NCI-H510A (cell line): Measurements from ENCODE around the gene PERM1.

Experiments
- DNase-seq: peaks from one replicate; lab custom pipeline; 2025; lab: John Stamatoyannopoulos, UW

PERM1 gene

GRCh38 chr1:945688-946556 is 36.0 kb downstream of the PERM1 start:
- DNase-seq = no peak

DNA sequence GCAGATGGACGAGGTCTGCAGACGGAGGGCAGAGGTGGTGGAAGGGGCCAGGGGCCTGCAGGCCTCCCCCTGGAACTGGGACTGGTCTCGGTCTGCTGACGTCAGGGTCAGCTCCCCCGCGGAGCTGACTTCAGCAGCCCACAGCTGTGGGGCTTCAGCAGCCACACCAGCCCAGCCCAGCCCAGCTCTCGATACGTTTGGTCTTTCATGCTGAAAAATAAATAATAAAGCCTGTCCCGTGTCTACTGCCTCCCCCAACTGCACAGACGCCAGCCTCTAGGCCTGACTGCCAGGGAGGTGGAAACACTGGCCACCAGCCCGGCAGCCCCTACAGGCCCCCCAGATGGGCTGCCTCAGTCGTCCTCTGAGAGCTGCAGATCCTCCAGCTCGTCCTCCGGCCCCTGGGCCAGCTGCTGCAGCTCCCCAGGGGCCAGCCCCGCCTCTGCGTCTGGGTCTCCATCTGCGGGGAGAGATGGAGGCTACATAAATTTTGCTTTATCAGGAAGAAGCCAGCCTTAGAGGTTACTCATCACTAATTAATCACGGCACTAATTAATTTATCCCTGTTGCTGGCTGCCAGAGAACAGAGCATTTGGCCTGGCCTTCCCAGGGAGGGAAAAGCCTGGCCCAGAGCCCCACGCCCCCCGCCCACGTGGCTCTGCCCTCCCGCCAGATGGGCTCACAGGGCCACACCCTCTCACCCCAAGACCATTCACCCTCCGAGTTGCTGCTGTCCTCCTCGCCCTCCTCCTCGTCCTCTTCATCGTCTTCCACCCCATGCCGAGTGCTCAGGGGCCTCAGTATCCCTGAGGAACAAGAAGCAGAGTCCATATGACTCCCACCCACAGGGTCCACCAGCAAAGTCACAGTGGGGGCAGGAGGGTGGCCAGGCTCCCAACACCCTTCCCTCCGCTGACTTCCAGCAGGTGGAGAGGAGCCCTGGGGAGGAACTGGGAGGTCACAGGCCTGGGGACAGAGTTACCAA is 37.3 kb downstream of the PERM1 start:
- no peak for DNase-seq

DNA sequence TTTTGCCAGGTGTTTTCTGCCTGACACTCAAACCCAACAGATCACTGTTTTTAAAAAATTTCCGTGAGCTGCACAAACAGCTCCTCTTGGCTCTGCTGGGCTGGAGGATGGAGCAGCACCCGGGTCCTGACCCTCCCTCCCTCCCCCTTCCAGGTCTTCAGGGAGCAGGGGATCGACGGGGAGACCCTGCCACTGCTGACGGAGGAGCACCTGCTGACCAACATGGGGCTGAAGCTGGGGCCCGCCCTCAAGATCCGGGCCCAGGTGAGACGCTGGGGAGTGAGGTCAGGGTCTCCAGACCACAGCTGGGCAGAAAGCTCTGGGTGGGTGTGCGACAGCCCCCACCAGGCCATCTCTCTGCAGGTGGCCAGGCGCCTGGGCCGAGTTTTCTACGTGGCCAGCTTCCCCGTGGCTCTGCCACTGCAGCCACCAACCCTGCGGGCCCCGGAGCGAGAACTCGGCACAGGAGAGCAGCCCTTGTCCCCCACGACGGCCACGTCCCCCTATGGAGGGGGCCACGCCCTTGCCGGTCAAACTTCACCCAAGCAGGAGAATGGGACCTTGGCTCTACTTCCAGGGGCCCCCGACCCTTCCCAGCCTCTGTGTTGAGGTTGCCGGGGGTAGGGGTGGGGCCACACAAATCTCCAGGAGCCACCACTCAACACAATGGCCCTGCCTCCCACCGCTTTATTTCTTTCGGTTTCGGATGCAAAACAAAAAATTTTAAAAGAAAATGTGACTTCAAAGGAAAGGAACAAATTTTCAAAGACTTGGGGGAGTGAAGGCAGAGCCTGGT is 38.1 kb downstream of the PERM1 start:
- no peak for DNase-seq

DNA sequence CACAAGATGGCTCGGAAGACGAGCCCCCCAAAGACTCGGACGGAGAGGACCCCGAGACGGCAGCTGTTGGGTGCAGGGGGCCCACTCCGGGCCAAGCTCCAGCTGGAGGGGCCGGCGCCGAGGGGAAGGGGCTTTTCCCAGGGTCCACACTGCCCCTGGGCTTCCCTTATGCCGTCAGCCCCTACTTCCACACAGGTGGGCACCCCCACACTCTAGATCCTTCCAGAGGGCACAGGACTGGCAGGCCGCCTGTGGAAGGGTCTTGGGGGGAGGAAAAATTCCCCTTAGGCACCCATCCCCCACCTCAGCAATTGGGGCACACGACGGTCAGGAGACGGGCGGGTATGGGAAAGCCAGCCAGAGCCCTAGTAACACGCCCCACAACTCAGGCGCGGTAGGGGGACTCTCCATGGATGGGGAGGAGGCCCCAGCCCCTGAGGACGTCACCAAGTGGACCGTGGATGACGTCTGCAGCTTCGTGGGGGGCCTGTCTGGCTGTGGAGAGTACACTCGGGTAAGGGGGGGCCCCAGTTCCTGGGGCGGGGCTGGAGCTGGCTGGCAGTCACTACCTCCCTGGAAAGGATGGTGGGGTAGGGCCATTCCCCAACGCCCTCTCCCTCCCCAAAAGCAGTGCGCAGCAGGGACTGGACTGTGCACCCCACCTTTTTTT is 38.9 kb downstream of the PERM1 start:
- no peak for DNase-seq

DNA sequence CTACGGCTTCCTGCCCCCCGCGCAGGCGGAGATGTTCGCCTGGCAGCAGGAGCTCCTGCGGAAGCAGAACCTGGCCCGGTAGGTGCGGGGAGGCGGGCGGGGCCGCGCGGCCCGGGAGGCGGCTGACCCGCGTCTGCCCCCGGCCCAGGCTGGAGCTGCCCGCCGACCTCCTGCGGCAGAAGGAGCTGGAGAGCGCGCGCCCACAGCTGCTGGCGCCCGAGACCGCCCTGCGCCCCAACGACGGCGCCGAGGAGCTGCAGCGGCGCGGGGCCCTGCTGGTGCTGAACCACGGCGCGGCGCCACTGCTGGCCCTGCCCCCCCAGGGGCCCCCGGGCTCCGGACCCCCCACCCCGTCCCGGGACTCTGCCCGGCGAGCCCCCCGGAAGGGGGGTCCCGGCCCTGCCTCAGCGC is 39.5 kb downstream of the PERM1 start:
- DNase-seq = no peak

DNA sequence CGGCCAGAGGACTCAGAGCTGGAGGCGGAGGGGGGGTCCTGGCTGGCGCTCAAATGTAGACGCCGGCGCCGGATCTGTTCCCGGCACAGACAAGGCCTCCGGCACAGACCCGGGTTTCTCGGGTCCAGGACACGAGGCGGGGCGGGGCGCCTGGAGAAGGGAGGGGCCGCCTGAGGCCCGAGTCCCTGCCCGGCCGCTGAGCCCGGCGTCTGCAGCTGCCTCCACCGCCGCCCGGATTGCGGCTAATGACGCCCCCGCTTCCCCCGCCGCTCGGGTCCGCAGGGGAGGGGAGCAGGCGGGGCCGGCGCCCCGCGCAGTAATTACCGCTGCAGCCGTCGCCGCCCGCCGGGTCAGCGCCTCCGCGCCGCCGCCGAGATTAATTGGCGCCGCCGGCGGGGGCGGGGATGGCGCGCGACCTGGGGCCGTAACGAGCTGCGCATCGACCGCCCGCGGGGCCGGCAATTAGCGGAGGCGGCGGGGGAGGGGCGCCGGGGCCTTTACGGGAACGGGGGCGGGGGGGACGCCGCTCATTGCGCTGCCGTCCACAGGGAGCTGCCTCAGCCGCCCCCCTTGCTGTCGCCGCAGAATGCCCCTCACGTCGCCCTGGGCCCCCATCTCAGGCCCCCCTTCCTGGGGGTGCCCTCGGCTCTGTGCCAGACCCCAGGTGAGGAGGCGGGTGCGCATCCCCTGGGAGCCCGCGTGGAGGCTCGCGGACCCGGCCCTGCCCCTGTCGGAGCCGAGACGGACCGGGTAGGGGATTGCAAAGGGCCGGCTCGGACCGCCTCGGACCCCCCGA is 40.1 kb downstream of the PERM1 start:
- DNase-seq = peak; percentile 85

- DNase-seq = no peak
Observed at GRCh38 chr1:941015-941587, 40.8 kb downstream of the PERM1 start.

GRCh38 chr1:940107-941014 is 41.5 kb downstream of the PERM1 start:
- DNase-seq = no peak

DNA sequence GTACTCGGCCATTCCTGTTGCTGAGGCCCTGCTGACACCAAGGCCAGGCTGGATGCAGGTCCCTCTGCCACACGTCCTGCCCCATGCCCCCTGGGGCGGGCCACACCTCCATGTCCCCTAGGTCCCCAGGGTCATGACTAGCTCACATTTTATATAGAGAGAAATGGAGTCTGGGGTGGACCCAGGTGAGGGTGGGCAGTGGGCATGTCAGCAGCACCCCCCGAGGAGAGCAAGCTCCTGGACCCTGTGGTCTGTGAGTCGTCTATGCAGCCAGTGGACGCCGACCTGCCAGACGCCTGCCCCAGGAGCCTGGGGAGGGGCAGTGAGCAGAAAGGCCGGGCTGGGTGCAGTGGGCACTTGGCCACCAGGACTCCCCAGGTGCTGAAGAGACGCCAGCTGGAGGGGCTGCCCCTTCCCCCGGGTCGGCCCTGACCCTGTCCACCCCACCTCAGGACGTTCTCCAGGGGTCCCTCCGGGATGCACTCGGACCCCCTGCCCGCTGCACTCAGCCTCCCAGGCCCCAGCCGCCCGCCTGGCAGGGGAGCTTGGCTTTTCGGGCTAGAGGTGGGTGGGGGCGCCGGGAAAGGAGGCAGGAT is 42.3 kb downstream of the PERM1 start:
- DNase-seq = no peak

DNA sequence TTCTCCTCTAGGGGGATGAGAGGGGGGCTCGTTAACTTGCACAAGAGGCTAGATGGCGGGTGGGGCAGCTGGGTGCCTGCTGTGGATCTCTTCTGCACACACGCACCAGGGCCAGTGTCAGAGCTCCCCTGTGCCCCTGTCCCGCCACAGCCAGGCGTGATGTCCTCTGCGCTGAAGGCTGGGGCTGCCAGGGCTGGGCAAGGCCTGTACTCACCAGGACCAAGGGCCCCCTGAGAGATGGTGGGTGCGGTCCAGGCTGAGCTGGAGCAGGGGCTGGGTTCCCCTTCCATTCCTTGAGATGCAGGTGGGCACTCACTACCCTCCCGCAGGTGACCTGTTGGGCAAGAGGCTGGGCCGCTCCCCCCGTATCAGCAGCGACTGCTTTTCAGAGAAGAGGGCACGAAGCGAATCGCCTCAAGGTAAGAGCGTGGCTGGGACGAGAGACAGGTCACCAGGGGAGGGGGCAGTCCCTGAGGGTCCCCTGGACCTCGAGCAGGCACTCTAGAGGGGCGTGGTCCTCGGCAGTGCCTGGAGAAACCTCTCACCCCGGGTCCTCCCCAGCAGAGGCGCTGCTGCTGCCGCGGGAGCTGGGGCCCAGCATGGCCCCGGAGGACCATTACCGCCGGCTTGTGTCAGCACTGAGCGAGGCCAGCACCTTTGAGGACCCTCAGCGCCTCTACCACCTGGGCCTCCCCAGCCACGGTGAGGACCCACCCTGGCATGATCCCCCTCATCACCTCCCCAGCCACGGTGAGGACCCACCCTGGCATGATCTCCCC is 43.0 kb downstream of the PERM1 start:
- DNase-seq = no peak

- no peak for DNase-seq
Observed at GRCh38 chr1:938088-938683, 43.7 kb downstream of the PERM1 start.

DNA sequence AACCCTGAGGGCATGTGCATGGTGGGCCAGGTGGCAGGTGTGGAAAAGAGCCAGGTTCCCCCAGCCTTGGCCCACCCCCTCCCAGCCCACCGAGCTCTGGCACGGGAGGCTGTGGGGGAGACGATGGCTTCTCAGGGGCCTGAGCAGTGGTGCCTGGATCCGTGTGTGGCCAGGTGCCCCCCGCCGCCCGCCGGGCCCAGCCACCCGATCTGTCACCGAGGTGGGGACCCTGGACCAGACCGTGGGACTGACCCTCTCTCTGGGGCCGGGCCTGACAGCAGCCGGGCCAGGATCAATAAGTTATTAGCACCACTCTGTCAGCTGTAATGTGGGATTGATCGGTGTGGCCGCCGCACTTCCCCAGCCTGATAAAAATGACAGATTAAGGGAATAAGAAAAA is 44.4 kb downstream of the PERM1 start:
- no peak for DNase-seq

- DNase-seq = no peak
Observed at GRCh38 chr1:936348-937264, 45.3 kb downstream of the PERM1 start.

DNA sequence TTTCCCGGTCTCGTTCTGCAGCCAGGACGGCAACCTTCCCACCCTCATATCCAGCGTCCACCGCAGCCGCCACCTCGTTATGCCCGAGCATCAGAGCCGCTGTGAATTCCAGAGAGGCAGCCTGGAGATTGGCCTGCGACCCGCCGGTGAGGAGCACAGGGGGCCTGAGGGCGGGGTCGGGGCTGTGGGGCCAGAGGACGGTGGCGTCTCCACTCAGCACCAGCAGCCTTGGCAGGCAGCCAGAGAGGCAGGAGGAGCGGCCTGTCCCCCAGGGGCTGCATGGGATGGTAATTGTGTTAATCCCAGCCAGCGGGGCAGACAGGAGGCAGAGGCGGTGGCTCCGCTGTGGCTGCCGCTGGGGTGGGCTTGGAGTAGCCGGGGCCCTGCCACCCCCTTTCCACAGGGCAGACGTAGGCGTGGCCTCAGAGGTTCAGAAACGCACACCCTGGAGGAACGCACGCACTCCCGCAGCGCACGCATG is 46.1 kb downstream of the PERM1 start:
- DNase-seq = no peak

DNA sequence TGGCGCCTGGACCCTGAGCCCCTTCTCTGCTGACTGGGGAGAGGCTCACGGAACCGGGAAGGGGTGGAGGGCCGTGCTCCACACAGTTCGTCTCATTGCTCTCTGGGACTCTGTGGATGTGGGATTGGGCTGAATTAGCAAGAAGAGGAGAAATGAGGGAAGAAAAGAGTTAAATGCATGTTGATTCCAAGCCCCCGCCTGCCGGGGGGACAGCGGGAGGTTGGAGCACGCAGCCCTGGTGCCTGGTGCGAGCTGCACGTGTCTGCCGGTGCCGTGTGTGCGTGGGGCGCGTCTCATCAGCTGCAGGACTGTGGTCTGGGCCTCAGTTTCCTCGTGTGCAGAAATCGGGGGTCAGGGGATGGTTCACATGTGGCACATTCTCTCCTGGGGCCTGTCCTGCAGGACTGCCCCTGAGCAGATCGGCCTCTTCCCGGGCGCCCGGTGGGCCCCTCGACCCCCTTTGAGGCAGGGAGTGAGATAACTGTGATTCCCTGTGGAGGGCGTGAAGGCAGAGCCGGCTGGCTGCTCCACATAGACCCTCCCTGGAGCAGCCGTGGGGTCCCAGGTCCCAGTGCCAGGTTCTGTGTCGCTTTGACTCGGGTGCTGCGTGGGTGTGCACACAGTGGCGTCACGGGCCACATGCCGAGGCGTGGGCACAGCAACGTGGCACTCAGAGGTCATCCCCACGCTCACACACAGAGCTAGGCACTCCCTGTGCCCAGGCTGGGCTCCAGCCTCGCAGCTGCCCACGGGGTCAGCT is 46.7 kb downstream of the PERM1 start:
- DNase-seq = no peak

DNA sequence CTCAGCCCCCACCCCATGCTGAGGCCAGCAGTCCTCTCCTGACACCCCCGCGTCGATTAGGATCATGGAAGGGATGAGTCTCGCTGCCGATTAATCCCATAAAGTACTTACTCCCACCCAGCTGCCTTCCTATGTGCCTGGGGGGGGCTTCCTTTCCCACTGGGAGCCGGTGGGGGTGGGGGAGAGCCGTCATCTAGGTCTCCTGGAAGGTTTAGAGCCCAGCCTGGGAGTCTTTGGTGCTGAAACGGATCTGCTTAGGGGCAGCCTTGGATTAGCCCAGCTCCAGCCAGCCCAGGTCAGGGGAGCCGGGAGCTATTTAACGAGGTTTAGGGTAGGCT is 48.3 kb downstream of the PERM1 start:
- no peak for DNase-seq
